Central memory CD4-positive, alpha-beta T cell (primary cell): ENCODE measurements around the gene BFSP2.

Source experiments
- DNase-seq: peaks from one replicate; pipeline ENCODE4 v3.0.0; 2022

Gene BFSP2

DNA sequence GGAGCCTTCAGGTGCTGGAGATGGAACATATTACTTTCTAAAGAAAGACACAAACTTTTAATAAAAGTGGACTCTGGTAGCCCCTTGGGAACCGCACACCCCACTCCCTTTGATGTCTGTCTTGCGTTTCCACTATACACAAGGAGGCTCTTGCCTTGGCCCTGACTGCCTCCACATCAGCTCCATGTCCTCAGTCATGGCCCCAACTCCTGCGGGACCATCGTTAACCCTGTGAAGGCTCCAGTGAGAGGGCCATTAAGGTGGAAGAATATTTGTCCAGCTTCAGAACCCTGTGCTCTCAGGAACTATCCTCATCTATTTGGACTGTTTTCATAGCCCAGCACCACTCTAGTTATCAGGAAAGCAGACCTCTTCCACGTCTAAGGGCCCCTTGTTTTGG is 16.1 kb upstream of the BFSP2 start:
- no peak for DNase-seq

GRCh38 chr3:133384331-133385027 is 15.4 kb upstream of the BFSP2 start:
- DNase-seq = no peak

DNA sequence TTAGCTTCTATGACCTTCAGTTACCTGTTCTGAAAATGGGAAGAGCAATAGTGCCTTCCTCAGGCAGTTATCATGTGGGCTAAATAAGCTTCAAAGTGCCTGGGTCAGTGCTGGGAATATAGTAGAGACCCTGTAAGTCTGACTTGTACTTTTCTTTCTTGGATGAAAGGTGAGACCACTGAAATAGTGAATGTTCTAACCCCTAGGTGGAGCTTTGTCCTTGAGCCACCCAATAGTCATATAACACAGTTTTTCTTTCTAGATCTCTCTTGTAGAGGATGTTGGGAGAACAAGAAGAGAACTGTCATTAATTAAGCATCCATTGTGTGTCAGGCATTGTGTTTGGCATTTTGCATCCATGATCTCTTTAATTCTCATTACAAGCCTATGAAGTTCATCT is 13.0 kb upstream of the BFSP2 start:
- no peak for DNase-seq

DNA sequence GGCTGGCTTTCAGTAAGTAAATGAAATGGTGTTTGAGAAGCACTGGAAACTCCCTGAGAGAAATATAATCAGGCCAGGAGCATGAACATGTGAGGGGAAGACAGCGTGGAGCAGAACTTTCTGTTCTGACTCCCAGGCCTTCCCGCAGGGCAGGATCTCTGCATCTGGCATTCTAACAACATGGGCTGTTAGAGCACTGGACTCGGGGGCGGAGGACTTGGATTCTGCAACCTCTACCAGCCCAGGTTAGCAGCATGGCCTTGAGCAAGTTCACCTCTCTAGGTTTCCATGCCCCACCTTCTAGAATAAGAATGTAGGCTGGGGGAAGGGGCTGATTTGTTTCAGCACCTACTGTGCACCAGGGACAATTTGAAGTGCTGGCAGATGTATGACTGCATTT is 12.5 kb upstream of the BFSP2 start:
- no peak for DNase-seq

DNA sequence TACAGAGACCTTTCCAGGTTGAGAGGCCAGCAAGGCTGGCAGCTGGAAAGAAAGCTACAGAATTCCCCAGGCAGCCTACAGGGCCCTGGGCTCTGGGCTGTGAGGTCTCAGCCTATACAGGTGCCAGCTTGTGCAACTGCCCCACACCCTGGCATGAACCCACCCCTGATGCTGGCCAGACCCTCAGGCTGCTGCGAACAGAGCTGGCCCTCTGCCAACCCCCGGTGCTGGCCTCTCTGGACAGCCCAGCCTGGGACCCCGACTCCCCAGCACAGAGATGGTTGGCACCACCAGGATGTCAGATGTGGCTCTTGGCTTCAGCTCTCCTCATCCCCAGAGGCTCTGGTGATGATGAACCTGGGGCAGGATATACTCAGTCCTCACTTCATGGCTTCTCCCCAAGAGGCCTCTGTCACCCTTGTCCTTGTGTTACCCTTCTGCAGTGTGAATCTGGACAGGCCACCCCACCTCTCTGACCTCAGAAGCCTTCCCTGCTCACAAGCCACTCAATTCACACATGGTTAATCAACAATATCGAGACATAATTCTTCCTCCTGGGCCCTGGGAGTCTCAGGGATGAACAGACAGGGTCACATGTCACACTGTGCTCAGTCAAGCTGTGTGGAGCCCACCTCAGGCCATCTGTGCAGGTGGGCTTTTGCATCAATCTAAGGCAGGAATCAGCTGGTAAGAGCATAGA is 11.0 kb upstream of the BFSP2 start:
- no peak for DNase-seq

GRCh38 chr3:133390715-133391114 is 9.1 kb upstream of the BFSP2 start:
- no peak for DNase-seq

GRCh38 chr3:133393204-133393603 is 6.7 kb upstream of the BFSP2 start:
- DNase-seq = no peak

DNA sequence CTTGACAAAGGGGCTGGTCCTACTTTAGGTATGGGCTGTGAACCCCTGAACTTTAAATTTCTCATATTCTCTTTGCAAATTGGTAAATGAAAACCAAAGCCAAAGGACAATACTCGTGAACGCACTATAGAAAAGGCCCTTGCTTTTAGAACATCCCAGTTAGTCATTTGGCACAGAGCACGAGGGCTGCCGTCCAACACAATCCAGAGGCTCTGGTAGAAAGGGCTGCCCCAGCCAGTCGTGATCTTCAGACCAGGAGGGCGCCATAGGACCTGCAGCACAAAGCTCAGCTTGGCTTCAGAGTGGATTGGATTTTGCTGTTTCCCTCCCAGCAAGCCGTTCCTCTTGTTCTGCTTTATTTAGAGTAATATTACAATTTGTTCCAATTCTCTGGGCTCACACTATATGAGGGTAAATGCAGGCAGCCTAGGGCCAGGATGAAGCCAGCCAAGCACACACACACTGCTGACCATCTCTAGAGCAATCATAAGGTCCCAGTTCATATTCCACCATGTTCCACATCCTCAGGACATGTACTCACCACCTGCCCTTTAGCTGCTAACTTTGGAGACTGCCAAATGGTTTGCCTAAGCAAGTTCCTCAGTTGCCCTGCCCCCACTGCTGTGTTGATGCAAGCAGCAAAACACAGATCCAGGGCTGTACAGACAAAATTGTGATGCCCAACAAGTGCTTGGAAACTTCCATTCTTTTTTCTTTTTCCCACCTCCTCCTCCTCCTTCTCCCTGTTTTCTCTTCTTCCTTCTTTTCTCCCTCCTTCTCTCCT is 6.0 kb upstream of the BFSP2 start:
- no peak for DNase-seq

DNA sequence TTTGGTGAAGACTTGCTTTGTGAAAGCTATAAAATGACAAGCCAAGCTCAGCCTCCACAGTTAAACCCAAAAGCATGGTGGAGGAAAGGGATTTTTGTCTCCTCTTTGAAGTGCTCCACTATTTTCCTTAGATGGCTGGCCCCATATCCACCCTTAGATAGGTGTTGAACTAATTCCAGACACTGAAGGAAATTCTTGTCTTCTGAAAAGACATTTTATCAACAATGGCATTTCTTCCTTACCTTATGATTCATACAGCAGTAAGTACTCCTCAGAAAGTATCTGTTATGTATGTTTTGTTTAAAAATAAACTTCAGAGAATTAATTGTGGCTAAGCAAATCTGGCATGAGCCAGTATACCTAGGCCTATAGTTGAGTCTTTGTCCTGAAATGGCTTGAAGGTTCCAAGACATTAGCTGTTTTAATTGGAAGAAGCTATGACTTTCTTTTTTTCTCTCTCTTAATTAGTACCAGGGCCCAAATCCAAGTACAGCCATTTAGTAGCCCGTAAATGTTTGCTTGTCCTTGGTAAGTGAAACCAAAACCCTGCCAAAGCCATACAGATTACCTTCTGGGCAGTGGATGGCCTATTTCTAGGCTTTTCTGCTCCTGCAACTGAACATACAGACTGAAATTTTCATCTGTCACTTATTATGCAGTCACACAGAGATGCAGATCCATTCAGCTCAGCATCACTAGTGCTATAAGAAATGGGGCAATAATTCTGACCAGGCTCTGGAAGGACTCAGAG is 5.1 kb upstream of the BFSP2 start:
- no peak for DNase-seq

DNA sequence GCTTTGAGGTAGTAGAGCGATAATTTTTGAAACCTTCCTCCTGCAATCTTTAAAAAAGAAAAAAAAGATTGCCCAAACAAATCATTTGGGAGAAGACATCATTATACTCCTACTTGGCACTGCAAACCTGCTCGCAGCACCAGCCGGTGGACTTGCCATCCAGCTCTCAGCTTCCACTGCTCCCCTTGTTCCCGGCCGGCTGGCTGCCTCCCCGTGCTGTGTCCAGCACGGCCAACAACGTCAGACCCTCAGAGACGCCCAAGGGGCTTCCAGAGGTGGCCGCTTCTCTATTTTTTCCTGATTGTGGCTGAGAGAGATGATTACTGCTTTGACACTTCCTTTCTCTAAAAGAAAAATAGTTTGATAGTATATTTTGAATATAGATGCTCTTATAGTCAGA is 3.0 kb upstream of the BFSP2 start:
- DNase-seq = no peak

- DNase-seq = no peak
Measured at GRCh38 chr3:133401374-133402135, 1.7 kb downstream of the BFSP2 start.

DNA sequence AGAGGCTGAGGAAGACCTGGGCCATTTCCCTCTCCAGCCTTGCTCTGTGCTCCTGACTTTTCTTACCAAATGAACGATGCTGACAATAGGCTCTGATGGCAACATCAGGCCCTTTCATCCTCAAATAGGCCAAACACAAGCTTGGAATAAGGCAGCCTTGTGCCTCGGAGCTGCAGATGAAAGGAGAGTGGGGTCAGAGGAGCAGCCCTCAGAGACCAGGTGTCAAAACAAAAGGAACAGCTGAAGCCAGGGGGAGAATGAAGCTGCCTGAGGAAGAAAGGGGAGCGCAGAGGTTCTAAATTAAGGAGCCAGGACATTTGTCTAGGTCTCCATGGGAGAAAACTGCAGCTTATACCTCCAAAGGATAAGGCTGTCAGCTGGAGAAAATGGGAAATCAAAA is 5.1 kb downstream of the BFSP2 start:
- DNase-seq = no peak

GRCh38 chr3:133408366-133408765 is 8.5 kb downstream of the BFSP2 start:
- no peak for DNase-seq

- DNase-seq = no peak
Measured at GRCh38 chr3:133408961-133409360, 9.1 kb downstream of the BFSP2 start.

DNA sequence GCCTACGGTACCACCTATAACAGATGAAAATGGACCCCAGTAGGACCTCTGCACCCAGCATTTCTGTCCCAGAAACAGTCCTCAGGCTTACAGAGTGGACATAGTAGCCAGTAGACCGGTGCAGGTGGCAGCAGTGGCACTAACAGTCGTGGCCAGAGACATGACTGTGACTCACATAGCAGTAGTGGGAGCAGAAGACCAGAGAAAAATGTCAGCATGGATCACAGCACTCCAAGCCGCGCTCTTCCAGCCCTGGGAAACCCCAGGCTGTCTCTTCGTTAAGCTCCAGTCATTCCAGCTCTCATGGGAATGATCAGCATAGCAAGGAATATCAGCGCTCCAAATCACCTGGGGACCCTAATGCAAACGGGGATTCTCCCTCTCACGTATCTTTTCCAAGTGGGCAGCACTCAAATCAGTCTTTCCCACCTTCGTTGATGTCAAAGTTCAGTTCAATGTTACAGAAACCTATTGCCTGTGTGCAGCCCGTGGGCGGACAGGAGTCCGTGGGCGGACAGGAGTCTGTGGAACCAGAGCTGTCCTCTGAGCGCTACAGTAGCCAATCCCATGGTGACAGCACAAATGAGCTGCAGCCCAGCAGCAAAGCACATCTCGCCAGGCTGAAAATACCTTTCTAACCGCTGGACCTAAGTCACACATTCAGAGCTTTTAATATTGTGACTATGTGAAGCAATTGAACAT is 10.5 kb downstream of the BFSP2 start:
- DNase-seq = no peak

DNA sequence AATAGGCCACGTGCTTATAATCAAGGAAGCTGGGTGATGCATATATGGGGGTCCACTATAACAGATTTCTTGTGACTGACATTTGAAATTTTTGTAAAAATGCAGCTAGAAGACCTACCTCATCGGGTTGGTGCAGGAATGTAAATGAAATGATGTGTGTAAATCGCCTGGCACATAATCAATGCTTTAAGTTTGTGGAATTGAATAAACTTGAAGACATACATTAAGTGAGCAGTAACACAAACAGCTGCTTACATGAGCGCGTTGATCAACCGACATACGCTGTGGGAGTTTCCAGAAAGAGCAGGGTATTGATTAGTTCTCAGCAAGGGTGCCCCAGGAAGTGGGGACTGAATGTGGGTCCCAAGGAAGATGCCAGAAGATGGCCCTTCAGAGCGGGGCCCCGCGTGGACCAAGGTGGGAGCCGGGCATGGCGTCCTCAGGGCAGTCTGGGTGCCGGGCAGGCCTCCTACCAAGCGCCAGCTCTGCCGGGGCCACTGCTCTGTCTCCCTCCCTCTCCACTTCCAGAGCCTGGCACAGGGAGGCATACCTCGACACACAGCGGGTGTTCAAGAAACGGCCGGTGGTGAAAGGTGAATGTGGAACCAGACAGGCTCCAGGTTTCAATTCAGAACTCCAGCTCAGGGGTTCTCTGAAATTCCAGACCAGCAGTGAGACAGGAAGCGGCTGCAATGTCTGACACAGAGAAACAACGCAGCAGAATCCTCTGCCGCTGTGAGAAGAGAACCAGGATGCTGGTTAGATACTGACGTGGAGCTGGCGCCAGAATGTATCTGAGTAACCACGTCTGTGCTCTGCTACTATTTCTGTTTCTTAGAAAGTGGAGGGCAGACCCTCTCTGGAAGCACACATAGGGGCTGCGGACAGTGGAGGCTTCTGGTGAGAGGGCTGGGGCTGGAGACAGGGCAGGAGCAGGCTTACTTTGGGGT is 12.6 kb downstream of the BFSP2 start:
- no peak for DNase-seq

- DNase-seq = no peak
Measured at GRCh38 chr3:133413161-133414020, 13.5 kb downstream of the BFSP2 start.

GRCh38 chr3:133414021-133414392 is 14.2 kb downstream of the BFSP2 start:
- no peak for DNase-seq

DNA sequence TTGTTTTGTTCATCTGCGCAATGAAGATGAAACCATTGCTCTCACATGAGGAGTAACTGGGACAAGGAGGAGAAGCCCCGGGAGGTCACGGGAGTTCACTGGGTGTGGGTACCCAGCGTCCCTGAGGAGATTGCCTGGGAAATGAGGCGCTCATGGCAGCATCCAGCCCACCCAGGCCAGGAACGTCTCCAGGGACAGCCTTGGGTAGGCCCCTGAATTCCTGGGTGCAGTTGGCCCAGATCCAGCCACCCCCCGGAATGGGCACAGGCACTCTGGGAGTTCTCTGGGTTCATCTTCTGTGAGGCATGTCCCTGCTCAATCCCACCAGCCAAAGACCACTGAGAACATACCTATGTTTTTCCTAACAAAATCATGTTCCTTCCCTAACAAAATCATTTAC is 18.5 kb downstream of the BFSP2 start:
- no peak for DNase-seq
